IMR-90 (cell line): ENCODE measurements around the gene ZDHHC3. TPM values are rescaled to one million over a fixed set of nuclear protein-coding genes. Genes with fewer than 3 reads are reported as not detected.

ENCODE experiments used
- ATAC-seq: fragments of 200-7000 bp; cut with Tn5 transposase; 2 replicates; pipeline ENCODE4 v1.9.1; 2020; ENCODE audit warnings: low read depth, mild to moderate bottlenecking, moderate library complexity
- BruUV-seq: library from RNA; stranded (reverse); fragments of 400-500 nt; replicated peaks from 2 replicates; lab custom pipeline; 2021; lab: Mats Ljungman, UMichigan
- CTCF ChIA-PET: fragments of 300-600 bp; formaldehyde crosslinking; extraction: SDS; loops from one replicate; lab custom pipeline; 2021; ENCODE audit warnings: antibody characterized with exemption; lab: Yijun Ruan, JAX
- POLR2A ChIA-PET: fragments of 300-600 bp; sonication (Branson Sonifier 250); formaldehyde crosslinking; loops from one replicate; lab custom pipeline; 2022; ENCODE audit warnings: antibody characterized with exemption; ENCODE audit not compliant: unreplicated experiment; lab: Charles Lee
- DNase-seq: peaks from one replicate; pipeline ENCODE4 v3.0.0; 2013
- H2AFZ ChIP-seq: replicated peaks from 2 replicates; pipeline ENCODE3; 2013; ENCODE audit warnings: low read length, mild to moderate bottlenecking; ENCODE audit not compliant: poor library complexity
- H2AK5ac ChIP-seq: 2 replicates; pipeline ENCODE4 v1.6.1; 2013; ENCODE audit warnings: low read depth, low read length, inconsistent platforms
- H2AK9ac ChIP-seq: replicated peaks from 2 replicates; pipeline ENCODE3; 2013; ENCODE audit warnings: mild to moderate bottlenecking, low read depth, low read length, moderate library complexity; ENCODE audit not compliant: poor library complexity
- H2BK120ac ChIP-seq: 2 replicates; pipeline ENCODE4 v1.6.1; 2013; ENCODE audit warnings: low read depth, low read length, inconsistent platforms
- H2BK15ac ChIP-seq: 3 replicates; pipeline ENCODE4 v1.6.1; 2013; ENCODE audit warnings: low read depth, low read length, inconsistent platforms
- H2BK20ac ChIP-seq: 2 replicates; pipeline ENCODE4 v1.6.1; 2013; ENCODE audit warnings: low read depth, mild to moderate bottlenecking, inconsistent platforms, low read length, moderate library complexity
- H2BK5ac ChIP-seq: 2 replicates; pipeline ENCODE4 v1.6.1; 2013; ENCODE audit warnings: mild to moderate bottlenecking, low read depth, low read length, inconsistent platforms; ENCODE audit not compliant: poor library complexity, severe bottlenecking
- H3K14ac ChIP-seq: replicated peaks from 2 replicates; pipeline ENCODE4 v1.6.1; 2013; ENCODE audit warnings: low read depth, low read length, inconsistent platforms
- H3K18ac ChIP-seq: 2 replicates; pipeline ENCODE4 v1.6.1; 2013; ENCODE audit warnings: low read depth, low read length, control low read depth
- H3K23ac ChIP-seq: 2 replicates; pipeline ENCODE4 v1.6.1; 2013; ENCODE audit warnings: low read depth, low read length, inconsistent platforms
- H3K27ac ChIP-seq: 2 replicates; pipeline ENCODE4 v1.5.1; 2013; ENCODE audit warnings: mild to moderate bottlenecking, control low read depth, low read length; ENCODE audit not compliant: insufficient read depth
- H3K27me3 ChIP-seq: 2 replicates; pipeline ENCODE4 v1.6.1; 2013; ENCODE audit warnings: low read length; ENCODE audit not compliant: control insufficient read depth, insufficient read depth
- H3K36me3 ChIP-seq: 2 replicates; pipeline ENCODE4 v1.6.1; 2013; ENCODE audit warnings: low read length, mixed read lengths; ENCODE audit not compliant: control insufficient read depth, insufficient read depth
- H3K4ac ChIP-seq: 2 replicates; pipeline ENCODE4 v1.6.1; 2013; ENCODE audit warnings: low read depth, low read length, inconsistent platforms
- H3K4me1 ChIP-seq: 2 replicates; pipeline ENCODE4 v1.6.1; 2013; ENCODE audit warnings: low read length, mixed read lengths; ENCODE audit not compliant: control insufficient read depth, insufficient read depth
- H3K4me2 ChIP-seq: 2 replicates; pipeline ENCODE4 v1.6.1; 2013; ENCODE audit warnings: low read depth, mild to moderate bottlenecking, control low read depth, low read length, moderate library complexity
- H3K4me3 ChIP-seq: 2 replicates; pipeline ENCODE4 v1.5.1; 2013; ENCODE audit warnings: low read depth, mild to moderate bottlenecking, control low read depth, low read length, moderate library complexity; ENCODE audit not compliant: insufficient read depth
- H3K56ac ChIP-seq: 2 replicates; pipeline ENCODE4 v1.6.1; 2013; ENCODE audit warnings: low read length, inconsistent platforms; ENCODE audit not compliant: insufficient read depth; ENCODE audit errors: extremely low read depth
- H3K79me1 ChIP-seq, 2 experiments: 2 replicates each; pipeline ENCODE4 v1.6.1; 2013; ENCODE audit warnings: low read length in 2 of 2, inconsistent platforms in 1 of 2, low read depth in 1 of 2
- H3K9ac ChIP-seq: 2 replicates; pipeline ENCODE4 v1.6.1; 2013; ENCODE audit warnings: low read depth, low read length, control low read depth
- H3K9me1 ChIP-seq: 2 replicates; pipeline ENCODE4 v1.6.1; 2013; ENCODE audit warnings: low read length, inconsistent platforms; ENCODE audit not compliant: insufficient read depth
- H3K9me3 ChIP-seq: 2 replicates; pipeline ENCODE4 v1.6.1; 2013; ENCODE audit warnings: low read length; ENCODE audit not compliant: control insufficient read depth, insufficient read depth
- H4K20me1 ChIP-seq: 2 replicates; pipeline ENCODE4 v1.6.1; 2013; ENCODE audit warnings: low read length, inconsistent platforms; ENCODE audit not compliant: insufficient read depth
- H4K5ac ChIP-seq: 2 replicates; pipeline ENCODE4 v1.6.1; 2013; ENCODE audit warnings: mild to moderate bottlenecking, low read depth, low read length, control low read depth
- H4K8ac ChIP-seq, 2 experiments: 2 replicates each; pipeline ENCODE4 v1.6.1; 2013; ENCODE audit warnings: low read depth in 2 of 2, low read length in 2 of 2, control low read depth in 1 of 2, inconsistent platforms in 1 of 2
- H4K91ac ChIP-seq: 2 replicates; pipeline ENCODE4 v1.6.1; 2013; ENCODE audit warnings: low read depth, low read length, inconsistent platforms; ENCODE audit not compliant: insufficient read depth
- CTCF ChIP-seq: conservative IDR thresholded peaks from 2 replicates; pipeline ENCODE4 v1.5.1; 2012; ENCODE audit warnings: mild to moderate bottlenecking, low read depth, low read length, improper control_type of control experiment
- RAD21 ChIP-seq: IDR thresholded peaks from 2 replicates; pipeline ENCODE4 v1.6.1; 2012; ENCODE audit warnings: low read length, improper control_type of control experiment
- WGBS, 2 experiments: methylation state at CpG; one replicate each; pipeline versions ENCODE4 v1.1.5 to v1.1.7; 2013; ENCODE audit warnings: missing lambda C conversion rate in 2 of 2; ENCODE audit not compliant: insufficient read length in 1 of 2; ENCODE audit errors: extremely low coverage in 2 of 2; 5-methylcytosine and 5-hydroxymethylcytosine counted together
- dilution Hi-C: fragments of 300-500 bp; cut with HindIII; formaldehyde crosslinking; loops from one replicate; pipeline ENCODE4 v1.14.3; 2018; ENCODE audit warnings: low sequenced_read_pairs; ENCODE audit not compliant: unreplicated experiment
- in situ Hi-C: fragments of 300-500 bp; cut with MboI; formaldehyde crosslinking; loops from 3 replicates; pipeline ENCODE4 v1.14.3; 2019; ENCODE audit warnings: low sequenced_read_pairs, inconsistent platforms, mixed read lengths
- intact Hi-C: fragments of 100-400 bp; cut with micrococcal nuclease; formaldehyde crosslinking; loops from 2 replicates; pipeline ENCODE4 v1.10.0; 2022
- polyA plus RNA-seq, 3 experiments: library from polyadenylated mRNA; depleted of rRNA; stranded (reverse); fragments of >200 nt; gene quantifications; 2 replicates each; pipeline ENCODE4 v1.2.3, GENCODE V29; 2012; ENCODE audit warnings: low replicate concordance in 1 of 3
- total RNA-seq: library from RNA; depleted of rRNA; stranded (reverse); fragments of >200 nt; gene quantifications from 2 replicates; pipeline ENCODE4 v1.2.3, GENCODE V29; 2012

Gene ZDHHC3
- total and polyA plus RNA-seq, 2 of the 4 experiments (the other 2 are of a cell fraction), result 57.7 to 59.6 TPM

GRCh38 chr3:44915702-44916438 lies 60.1 kb downstream of the ZDHHC3 start:
- ATAC-seq, result peak; percentile 36
- POLR2A ChIA-PET, result no interaction called here

More at GRCh38 chr3:44915702-44916438, 60.1 kb downstream of the ZDHHC3 start:
- H3K27me3 ChIP-seq, result no peaks in the 10 kb centered on the region
- no peak overlapping the region for H2AK9ac ChIP-seq
- H4K5ac ChIP-seq, result no peak overlapping the region
- H3K36me3 ChIP-seq, result peaks cover 4% of the 10 kb centered on the region; the same call in 1 of the 2 replicates
- no peak overlapping the region for H3K4ac ChIP-seq
- H3K9me3 ChIP-seq, result no peaks in the 10 kb centered on the region
- H2BK15ac ChIP-seq, result no peak overlapping the region
- H3K4me2 ChIP-seq, result no peak overlapping the region
- CTCF ChIA-PET, result no interaction called here
- DNase-seq, result peak; percentile 25
- WGBS, 2 experiments, result no CpG with 5 or more reads among the region's 8 CpGs
- H2BK5ac ChIP-seq, result no peak overlapping the region
- no peak overlapping the region for H4K8ac ChIP-seq
- intact Hi-C loops, result loop anchor here (10.0 kb wide), 1 partner anchor 271 kb away; the partner anchor contains the start of gene ZNF35
- H3K56ac ChIP-seq, result no peak overlapping the region
- H2AK5ac ChIP-seq, result no peak overlapping the region
- no peak overlapping the region for H2BK120ac ChIP-seq
- H2AFZ ChIP-seq, result peak overlapping the region; percentile 3
- no peak overlapping the region for H3K4me3 ChIP-seq
- no peak overlapping the region for H3K9ac ChIP-seq
- dilution Hi-C loops, result no loop called here
- H3K14ac ChIP-seq, result no peak overlapping the region
- in situ Hi-C loops, result no loop called here
- H3K4me1 ChIP-seq, result no peaks in the 10 kb centered on the region
- H3K23ac ChIP-seq, result no peak overlapping the region
- no TSS peak for BruUV-seq
- no peak overlapping the region for H2BK20ac ChIP-seq
- H3K79me1 ChIP-seq, result no peaks in the 10 kb centered on the region
- no peak overlapping the region for H3K18ac ChIP-seq
- no peaks in the 10 kb centered on the region for H3K9me1 ChIP-seq
- no peak overlapping the region for H3K27ac ChIP-seq
- no peak for TF ChIP-seq RAD21
- TF ChIP-seq CTCF, result peak; percentile 26; the same call in 1 of the 2 replicates
- H4K20me1 ChIP-seq, result no peaks in the 10 kb centered on the region
- no peak overlapping the region for H4K91ac ChIP-seq
